ES-I3 (cell line): ENCODE results near the gene CHAF1A.

Experiments used
- H3K36me3 ChIP-seq: 2 replicates; pipeline ENCODE4 v1.6.1; 2013; ENCODE audit warnings: mild to moderate bottlenecking, low read length, control low read depth, moderate library complexity; ENCODE audit not compliant: insufficient read depth
- H3K4me1 ChIP-seq: 2 replicates; pipeline ENCODE4 v1.6.1; 2013; ENCODE audit warnings: mild to moderate bottlenecking, control low read depth, low read length; ENCODE audit not compliant: insufficient read depth
- H3K9ac ChIP-seq: 2 replicates; pipeline ENCODE4 v1.6.1; 2013; ENCODE audit warnings: low read depth, mild to moderate bottlenecking, low read length, moderate library complexity
- H3K9me3 ChIP-seq: 2 replicates; pipeline ENCODE4 v1.6.1; 2013; ENCODE audit warnings: mild to moderate bottlenecking, low read length, moderate library complexity; ENCODE audit not compliant: control insufficient read depth, insufficient read depth

CHAF1A gene

GRCh38 chr19:4425537-4425936 is 23.1 kb downstream of the CHAF1A start:
- Histone ChIP-seq H3K4me1 (no peaks in the 10 kb centered on the region), H3K36me3 (peaks cover 44% of the 10 kb centered on the region), H3K9ac (no peak overlapping the region)

DNA sequence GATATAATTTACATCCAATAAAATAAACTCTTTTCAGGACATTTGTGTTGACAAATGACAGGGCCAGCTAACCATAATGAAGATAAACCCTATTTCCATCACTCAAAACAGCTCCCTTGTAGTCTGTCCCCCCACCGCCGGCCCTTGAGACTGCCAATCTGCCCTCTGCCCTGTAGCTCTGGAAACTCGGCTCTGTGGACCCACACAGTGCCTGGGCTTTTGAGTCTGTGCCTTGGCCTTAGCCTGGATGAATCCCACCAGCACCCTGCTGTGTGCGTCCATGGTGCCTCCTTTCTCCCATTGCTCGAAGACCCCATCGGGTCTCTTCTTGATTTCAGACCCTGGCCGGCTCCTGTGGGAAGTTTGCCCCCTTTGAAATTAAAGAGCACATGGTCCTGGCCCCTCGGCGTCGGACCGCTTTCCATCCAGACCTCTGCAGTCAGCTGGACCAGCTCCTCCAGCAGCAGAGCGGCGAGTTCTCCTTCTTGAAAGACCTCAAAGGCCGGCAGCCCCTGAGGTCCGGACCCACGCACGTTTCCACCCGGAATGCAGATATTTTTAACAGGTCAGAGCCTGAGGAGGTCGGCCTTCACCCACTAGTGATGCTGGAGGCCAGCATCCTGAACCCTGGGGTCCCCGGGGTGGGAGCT is 26.0 kb downstream of the CHAF1A start:
- H3K9ac ChIP-seq: no peak overlapping the region
- peaks cover 57% of the 10 kb centered on the region for H3K36me3 ChIP-seq
- H3K4me1 ChIP-seq: no peaks in the 10 kb centered on the region
- H3K9me3 ChIP-seq: no peaks in the 10 kb centered on the region

More at GRCh38 chr19:4425537-4425936, 23.1 kb downstream of the CHAF1A start:
- no peaks in the 10 kb centered on the region for H3K9me3 ChIP-seq

DNA sequence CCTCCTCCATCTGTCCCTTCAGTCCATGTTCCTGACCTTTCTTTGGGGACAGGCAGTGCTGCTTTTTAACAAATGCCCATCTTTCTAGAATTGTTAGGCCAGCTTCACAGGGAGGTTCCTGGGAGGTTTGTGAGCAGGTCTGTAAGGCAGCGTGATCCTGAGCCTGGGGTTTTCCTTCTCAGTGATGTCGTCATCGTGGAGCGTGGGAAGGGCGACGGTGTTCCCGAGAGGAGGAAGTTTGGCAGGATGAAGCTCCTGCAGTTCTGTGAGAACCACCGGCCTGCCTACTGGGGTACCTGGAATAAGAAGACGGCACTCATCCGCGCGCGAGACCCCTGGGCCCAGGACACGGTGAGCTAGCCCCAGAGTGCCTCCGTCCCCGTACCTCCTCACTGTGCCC is 26.8 kb downstream of the CHAF1A start:
- no peaks in the 10 kb centered on the region for H3K9me3 ChIP-seq
- peaks cover 51% of the 10 kb centered on the region for H3K36me3 ChIP-seq
- no peak overlapping the region for H3K9ac ChIP-seq
- H3K4me1 ChIP-seq: no peaks in the 10 kb centered on the region

- Histone ChIP-seq H3K9me3 (no peaks in the 10 kb centered on the region), H3K9ac (no peak overlapping the region), H3K36me3 (peaks cover 54% of the 10 kb centered on the region), H3K4me1 (no peaks in the 10 kb centered on the region)
Observed at GRCh38 chr19:4429771-4430171, 27.3 kb downstream of the CHAF1A start.

DNA sequence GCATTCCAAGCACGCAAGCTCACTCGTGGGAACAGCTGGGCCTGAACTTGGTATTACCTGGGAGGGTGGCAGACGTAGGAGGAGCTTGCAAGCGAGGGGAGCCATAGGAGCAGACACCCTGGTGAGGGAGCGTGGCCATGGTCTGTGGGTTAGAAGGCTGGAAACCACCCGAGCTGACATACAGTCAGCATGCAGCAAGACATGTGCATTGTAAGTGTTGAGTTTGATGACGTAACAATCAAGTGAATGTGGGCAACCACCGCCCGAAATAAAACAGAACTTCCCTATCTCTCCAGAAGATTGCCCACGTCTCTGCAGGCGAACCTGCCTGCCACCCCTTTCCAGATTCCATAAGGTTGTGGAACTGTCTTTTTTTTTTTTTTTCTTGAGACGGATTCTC is 28.3 kb downstream of the CHAF1A start:
- peaks cover 48% of the 10 kb centered on the region for H3K36me3 ChIP-seq
- H3K4me1 ChIP-seq: no peaks in the 10 kb centered on the region
- no peaks in the 10 kb centered on the region for H3K9me3 ChIP-seq
- no peak overlapping the region for H3K9ac ChIP-seq

DNA sequence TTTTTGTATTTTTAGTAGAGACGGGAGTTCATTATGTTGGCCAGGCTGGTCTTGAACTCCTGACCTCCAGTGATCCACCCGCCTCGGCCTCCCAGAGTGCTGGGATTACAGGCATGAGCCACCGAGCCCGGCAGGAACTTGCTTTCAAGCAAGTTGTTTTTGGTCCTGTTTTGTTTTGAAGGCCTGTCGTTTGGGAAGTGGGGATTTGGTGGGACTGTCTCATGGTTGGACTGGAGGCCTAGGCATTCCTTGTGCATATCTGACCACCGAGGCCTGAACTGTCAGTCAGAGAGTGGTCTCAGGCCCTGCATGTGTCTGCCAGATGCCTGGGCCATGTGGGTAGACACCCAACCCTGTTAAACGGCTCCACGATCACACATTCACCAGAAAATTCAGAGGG is 28.9 kb downstream of the CHAF1A start:
- Histone ChIP-seq H3K4me1 (no peaks in the 10 kb centered on the region), H3K36me3 (peaks cover 47% of the 10 kb centered on the region), H3K9ac (no peak overlapping the region), H3K9me3 (no peaks in the 10 kb centered on the region)

DNA sequence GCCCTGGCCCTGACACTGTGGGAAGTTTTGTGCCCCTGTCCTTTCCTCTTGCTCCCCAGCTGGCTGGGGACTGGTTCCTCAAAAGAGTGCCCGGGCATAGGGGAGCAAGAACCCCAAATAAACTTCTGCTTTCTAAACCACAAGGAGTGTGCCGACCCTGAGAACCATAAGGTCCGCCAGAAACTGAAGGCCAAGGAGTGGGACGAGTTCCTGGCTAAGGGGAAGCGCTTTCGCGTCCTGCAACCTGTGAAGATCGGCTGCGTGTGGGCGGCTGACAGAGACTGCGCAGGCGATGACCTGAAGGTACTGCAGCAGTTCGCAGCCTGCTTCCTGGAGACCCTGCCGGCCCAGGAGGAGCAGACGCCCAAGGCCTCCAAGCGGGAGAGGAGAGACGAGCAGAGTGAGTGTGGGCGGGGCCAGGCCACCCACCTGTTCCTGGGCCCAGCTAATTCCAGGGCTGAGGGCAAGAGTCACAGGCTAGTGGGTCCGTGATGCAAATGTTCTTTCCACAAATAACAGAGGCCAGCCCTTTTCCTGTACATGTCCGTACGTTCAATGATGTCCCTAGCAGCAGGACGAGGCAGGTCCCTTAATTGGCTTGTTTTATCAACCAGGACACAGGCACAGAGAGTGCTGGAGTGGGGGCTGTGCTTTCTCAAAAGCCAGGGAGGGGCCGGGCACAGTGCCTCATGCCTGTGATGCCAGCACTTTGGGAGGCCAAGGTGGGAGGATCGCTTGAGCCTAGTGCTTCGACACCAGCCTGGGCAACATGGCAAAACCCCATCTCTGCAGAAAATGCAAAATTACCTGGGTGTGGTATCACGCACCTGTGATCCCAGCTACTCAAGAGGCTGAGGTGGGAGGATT is 29.6 kb downstream of the CHAF1A start:
- Histone ChIP-seq H3K9me3 (no peaks in the 10 kb centered on the region), H3K9ac (no peak overlapping the region), H3K4me1 (no peaks in the 10 kb centered on the region), H3K36me3 (peaks cover 47% of the 10 kb centered on the region)

DNA sequence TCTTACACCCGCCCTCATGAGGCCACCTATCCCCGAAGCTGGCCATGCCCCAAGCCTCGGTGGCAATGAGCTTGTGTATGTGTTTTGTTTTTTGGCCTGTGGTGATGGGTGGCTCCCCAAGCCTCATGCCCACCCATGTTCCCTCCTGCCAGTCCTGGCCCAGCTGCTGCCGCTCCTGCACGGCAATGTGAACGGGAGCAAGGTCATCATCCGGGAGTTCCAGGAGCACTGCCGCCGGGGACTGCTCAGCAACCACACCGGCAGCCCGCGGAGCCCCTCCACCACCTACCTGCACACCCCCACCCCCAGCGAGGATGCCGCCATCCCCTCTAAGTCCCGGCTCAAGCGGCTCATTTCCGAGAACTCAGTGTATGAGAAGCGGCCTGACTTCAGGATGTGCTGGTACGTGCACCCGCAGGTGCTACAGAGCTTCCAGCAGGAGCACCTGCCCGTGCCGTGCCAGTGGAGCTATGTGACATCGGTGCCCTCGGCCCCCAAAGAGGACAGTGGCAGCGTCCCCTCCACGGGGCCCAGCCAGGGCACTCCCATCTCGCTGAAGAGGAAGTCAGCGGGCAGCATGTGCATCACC is 30.6 kb downstream of the CHAF1A start:
- H3K9ac ChIP-seq: no peak overlapping the region
- peaks cover 48% of the 10 kb centered on the region for H3K36me3 ChIP-seq
- no peaks in the 10 kb centered on the region for H3K4me1 ChIP-seq
- H3K9me3 ChIP-seq: no peaks in the 10 kb centered on the region

DNA sequence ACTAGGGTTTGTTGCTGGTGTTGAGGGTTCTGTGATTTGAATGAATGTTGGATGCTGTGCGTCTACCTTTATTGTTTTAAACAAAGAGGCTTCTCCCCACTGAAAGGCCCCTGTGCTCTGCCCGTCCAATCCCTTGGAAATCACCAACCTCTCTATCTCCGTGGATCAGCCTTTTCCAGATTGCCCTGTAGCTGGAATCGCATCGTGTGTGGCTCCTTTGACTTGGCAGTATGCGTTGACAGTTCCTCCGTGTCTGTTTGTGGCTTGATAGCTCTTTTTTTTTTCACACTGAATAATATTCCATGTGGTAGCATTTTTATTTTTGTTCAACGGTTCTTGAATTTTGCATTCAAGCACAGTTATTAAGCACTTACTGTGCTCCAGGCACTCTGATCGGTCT is 32.0 kb downstream of the CHAF1A start:
- Histone ChIP-seq H3K9ac (no peak overlapping the region), H3K9me3 (no peaks in the 10 kb centered on the region), H3K36me3 (peaks cover 49% of the 10 kb centered on the region), H3K4me1 (no peaks in the 10 kb centered on the region)

- Histone ChIP-seq H3K9me3 (no peaks in the 10 kb centered on the region), H3K36me3 (peaks cover 38% of the 10 kb centered on the region)
Observed at GRCh38 chr19:4436231-4436630, 33.8 kb downstream of the CHAF1A start.

DNA sequence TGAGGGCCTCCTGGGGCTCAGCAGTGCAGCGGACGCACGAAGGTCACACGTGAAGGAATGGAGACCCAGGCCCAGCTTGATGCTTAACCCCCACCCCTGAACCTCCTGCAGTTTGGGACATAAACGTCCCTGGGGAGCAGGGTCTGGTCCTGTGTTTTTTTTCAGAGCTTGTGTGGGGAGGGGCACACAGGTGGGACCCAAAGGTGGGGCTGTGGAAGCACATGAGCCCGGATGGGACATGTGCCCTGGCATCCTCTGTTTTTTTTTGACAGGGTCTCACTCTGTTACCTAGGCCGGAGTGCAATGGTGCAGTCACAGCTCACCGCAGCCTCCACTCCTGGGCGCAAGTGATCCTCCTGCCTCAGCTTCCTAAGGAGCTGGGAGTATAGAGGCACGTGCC is 34.7 kb downstream of the CHAF1A start:
- Histone ChIP-seq H3K9ac (no peak overlapping the region), H3K4me1 (no peaks in the 10 kb centered on the region), H3K36me3 (peaks cover 29% of the 10 kb centered on the region), H3K9me3 (no peaks in the 10 kb centered on the region)

More at GRCh38 chr19:4436231-4436630, 33.8 kb downstream of the CHAF1A start:
- Histone ChIP-seq H3K9ac (no peak overlapping the region), H3K4me1 (no peaks in the 10 kb centered on the region)

- no peak overlapping the region for H3K9ac ChIP-seq
- no peaks in the 10 kb centered on the region for H3K4me1 ChIP-seq
- H3K36me3 ChIP-seq: peaks cover 23% of the 10 kb centered on the region
- H3K9me3 ChIP-seq: no peaks in the 10 kb centered on the region
Observed at GRCh38 chr19:4439243-4439642, 36.8 kb downstream of the CHAF1A start.

- Histone ChIP-seq H3K9me3 (no peaks in the 10 kb centered on the region), H3K4me1 (no peaks in the 10 kb centered on the region), H3K36me3 (peaks cover 16% of the 10 kb centered on the region), H3K9ac (no peak overlapping the region)
Observed at GRCh38 chr19:4441994-4442818, 39.8 kb downstream of the CHAF1A start.

DNA sequence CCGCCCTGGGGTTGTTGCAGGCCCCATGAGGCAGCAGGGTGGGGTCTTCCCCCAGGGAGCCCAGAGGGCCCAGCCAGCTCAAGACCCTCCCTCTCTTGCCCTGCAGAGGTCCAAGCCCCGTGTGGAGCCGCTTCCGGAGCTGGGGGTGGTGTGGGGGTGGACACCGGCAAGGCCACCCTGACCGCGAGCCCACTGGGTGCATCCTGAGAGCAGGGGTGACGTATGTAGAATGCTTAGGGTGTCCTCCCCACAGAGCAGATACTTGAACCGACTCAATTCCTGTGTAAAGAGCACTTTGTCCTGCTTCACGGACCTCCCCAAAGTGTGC is 40.3 kb downstream of the CHAF1A start:
- no peaks in the 10 kb centered on the region for H3K4me1 ChIP-seq
- H3K9me3 ChIP-seq: no peaks in the 10 kb centered on the region
- peaks cover 18% of the 10 kb centered on the region for H3K36me3 ChIP-seq
- no peak overlapping the region for H3K9ac ChIP-seq
